ENCODE measurements around the gene IL1RN.
"Not testable (repeated sequence)": the region's sequence is repeated elsewhere in the genome, so short reads cannot be mapped to it uniquely, and the experiment has no call there.

IL1RN gene

DNA sequence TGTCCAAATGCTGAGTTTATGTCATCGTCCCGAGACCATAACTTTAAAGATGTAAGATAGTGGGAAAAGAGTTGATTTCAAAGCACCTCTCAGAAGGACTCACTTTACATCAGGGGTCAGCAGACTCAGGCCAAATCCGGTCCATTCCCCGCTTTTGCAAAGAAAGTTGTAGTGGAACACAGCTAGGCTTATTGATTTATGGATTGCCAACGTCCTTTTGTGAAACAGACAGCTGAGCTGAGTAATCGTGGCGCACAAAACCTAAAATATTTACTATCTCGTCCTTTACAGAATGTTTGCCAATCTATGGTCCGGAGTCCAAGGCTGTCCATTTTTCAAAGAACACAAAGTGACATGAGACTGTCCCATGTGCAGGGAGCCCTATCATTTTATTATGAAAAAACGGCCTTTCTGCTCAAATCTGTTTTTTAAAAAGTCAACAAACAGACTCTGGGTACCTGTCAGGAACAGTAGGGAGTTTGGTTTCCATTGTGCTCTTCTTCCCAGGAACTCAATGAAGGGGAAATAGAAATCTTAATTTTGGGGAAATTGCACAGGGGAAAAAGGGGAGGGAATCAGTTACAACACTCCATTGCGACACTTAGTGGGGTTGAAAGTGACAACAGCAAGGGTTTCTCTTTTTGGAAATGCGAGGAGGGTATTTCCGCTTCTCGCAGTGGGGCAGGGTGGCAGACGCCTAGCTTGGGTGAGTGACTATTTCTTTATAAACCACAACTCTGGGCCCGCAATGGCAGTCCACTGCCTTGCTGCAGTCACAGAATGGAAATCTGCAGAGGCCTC lies at the start of gene IL1RN:
Gene IL1RN (plus strand): TSS at position 754 of the 801 bp plus-strand sequence. CDS start 27 bp downstream, at position 781.
- peak; percentile 21 for DNase-seq

DNA sequence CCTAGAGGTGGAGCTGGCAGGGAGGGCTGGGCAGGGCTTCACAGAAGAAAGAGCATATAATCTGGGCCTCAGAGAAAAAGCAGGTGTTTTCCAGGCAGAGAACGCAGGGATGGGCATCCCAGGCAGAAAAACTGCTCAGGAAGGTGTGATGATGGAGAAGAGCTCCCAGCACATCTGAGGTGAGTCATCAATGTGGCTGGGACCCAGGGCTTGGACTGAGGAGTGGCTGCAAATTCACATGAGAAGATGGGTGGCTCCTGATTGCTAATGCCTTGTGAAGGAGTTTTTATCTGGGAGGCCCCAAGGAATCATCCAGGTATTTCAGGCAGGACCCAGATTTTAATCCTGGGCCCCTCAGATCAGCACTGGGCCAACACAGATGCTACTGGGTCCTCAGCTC lies 49.5 kb upstream of the IL1RN start:
- no peak for DNase-seq

DNA sequence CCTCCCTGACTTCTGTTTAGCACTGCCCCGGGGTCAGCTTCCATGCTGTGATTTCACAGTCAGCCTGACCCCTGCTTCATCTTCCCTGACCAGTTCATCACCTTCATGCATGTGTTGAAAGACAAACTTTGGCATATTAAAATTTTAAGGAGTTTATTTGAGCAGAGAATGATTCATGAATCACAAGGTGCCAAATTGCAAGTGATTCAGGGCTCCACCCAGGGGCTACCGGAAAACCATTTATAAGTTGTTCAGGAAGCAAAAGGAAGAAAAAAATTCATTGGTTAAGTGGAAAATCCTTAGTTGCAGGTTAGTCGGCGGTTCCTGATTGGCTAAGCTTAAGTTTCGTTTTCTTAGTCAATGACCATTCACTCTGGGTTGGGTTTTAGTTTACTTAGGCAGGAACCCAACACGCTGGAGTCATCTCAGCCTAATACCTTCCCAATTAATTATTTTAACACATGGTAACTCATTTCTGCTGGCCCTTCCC lies 49.0 kb upstream of the IL1RN start:
- DNase-seq: no peak

DNA sequence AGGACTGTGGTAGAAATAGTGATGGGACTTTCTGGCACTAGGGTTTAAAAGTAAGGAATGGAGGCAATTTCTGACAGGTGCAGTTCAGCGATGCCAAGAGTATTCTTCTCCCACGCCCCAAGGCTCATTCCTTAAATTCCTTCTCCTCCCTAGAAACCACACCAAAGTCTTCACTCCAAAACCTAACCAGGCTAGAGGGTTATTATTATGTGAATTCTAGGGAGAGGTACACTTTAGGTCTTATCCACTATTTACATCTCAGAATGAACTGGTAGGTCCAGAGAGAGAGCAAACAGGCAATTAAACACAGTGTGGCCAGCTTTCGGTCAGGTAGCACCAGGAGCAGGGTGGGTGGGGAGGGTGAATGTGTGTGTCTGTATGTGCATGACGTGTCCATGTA lies 48.3 kb upstream of the IL1RN start:
- no peak for DNase-seq

- peak; percentile 34 for DNase-seq
These were observed 47.3 kb upstream of the IL1RN start for GRCh38 chr2:113080134-113080533.

- DNase-seq: no peak
These were observed 45.7 kb upstream of the IL1RN start for GRCh38 chr2:113081488-113082210.

- DNase-seq: no peak
These were observed 44.1 kb upstream of the IL1RN start for GRCh38 chr2:113083296-113083695.

DNA sequence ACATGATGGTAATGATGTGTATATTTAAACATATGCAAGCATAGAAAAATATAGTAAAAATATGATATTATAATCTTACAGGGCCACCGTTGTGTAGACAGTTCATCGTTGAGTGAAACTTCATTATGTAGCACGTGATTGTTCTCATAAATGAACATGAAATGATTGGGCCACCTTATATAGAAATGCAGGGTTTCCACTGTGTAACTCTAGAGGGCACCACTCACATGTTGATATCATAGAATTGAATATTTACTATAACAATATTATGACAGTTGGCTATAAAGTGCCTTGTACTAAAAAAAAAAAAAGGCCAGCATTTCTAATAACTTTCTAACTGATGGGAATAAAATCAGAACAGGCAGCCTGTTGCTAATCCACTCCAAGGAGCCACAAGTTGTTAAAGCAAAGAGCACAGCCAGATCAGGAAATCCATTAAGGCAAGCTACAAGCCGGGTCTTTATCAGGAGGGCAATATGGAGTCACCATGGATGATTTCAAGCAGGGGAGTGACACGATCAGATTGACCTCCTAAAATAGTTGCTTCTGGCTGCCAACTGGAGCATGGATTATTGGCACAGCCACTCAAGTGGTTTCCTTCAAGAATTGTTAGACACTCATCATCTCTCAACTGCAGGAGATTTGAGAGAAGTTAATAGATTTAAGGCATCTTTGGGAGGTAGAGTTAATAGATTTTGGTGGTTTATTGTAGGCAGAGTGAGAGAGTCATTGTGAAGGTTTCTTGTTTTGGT lies 43.0 kb upstream of the IL1RN start:
- DNase-seq: peak; percentile 28

GRCh38 chr2:113085542-113085941 lies 41.9 kb upstream of the IL1RN start:
- no peak for DNase-seq

GRCh38 chr2:113088213-113088992 lies 39.0 kb upstream of the IL1RN start:
- no peak for DNase-seq

- no peak for DNase-seq
These were observed 37.5 kb upstream of the IL1RN start for GRCh38 chr2:113089916-113090315.

- no peak for DNase-seq
These were observed 36.0 kb upstream of the IL1RN start for GRCh38 chr2:113091231-113091896.

- no peak for DNase-seq
These were observed 34.4 kb upstream of the IL1RN start for GRCh38 chr2:113092864-113093612.

- DNase-seq: no peak
These were observed 33.8 kb upstream of the IL1RN start for GRCh38 chr2:113093613-113093977.

DNA sequence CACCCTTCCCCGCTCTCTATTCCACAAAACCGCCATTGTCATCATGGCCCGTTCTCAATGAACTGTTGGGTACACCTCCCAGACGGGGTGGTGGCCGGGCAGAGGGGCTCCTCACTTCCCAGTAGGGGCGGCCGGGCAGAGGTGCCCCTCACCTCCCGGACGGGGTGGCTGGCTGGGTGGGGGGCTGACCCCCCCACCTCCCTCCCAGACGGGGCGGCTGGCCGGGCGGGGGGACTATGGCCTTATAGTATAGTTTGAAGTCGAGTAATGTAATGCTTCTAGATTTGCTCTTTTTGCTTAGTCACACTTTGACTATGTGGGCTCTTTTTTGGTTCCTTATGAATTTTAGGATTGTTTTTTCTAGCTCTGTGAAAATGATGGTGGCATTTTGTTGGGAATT lies 31.1 kb upstream of the IL1RN start:
- DNase-seq: not testable (repeated sequence)

- not testable (repeated sequence) for DNase-seq
These were observed 30.4 kb upstream of the IL1RN start for GRCh38 chr2:113096842-113097618.

DNA sequence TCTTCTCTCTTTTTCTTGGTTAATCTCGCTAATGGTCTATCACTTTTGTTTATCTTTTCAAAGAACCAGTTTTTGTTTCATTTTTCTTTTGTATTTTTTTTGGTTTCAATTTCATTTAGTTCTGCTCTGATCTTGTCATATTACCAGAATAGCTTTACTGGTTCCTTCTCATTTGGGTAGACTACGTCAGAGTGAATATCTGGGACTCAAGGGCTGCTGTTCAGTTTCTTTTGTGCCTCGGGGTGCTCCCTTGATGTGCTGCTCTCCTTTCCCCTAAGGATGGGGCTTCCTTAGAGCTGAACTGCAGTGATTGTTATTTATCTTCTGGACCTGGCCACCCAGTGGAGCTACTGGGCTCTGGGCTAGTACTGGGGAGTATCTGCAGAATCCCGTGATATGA lies 29.4 kb upstream of the IL1RN start:
- peak; percentile 39 for DNase-seq

DNA sequence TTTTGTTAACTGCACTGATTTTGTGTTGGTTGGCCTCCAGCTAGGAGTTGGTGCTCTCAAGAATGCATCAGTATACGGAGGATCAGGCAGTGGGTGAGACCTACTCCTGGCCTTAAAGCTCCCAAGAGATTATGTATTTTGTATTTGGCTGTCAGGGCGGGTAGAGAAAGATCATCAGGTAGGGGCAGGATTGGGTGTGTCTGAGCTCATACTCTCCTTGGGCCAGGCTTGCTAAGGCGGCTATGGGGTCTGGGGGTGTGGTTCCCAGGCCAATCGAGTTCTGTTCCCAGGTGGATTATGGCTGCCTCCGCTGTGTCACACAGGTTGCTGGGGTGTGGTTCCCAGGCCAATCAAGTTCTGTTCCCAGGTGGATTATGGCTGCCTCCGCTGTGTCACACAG lies 28.9 kb upstream of the IL1RN start:
- DNase-seq: no peak

- DNase-seq: no peak
These were observed 25.3 kb upstream of the IL1RN start for GRCh38 chr2:113102133-113102532.

GRCh38 chr2:113103277-113103676 lies 24.1 kb upstream of the IL1RN start:
- no peak for DNase-seq
